ENCODE data around the gene SLC46A2.

Gene SLC46A2

DNA sequence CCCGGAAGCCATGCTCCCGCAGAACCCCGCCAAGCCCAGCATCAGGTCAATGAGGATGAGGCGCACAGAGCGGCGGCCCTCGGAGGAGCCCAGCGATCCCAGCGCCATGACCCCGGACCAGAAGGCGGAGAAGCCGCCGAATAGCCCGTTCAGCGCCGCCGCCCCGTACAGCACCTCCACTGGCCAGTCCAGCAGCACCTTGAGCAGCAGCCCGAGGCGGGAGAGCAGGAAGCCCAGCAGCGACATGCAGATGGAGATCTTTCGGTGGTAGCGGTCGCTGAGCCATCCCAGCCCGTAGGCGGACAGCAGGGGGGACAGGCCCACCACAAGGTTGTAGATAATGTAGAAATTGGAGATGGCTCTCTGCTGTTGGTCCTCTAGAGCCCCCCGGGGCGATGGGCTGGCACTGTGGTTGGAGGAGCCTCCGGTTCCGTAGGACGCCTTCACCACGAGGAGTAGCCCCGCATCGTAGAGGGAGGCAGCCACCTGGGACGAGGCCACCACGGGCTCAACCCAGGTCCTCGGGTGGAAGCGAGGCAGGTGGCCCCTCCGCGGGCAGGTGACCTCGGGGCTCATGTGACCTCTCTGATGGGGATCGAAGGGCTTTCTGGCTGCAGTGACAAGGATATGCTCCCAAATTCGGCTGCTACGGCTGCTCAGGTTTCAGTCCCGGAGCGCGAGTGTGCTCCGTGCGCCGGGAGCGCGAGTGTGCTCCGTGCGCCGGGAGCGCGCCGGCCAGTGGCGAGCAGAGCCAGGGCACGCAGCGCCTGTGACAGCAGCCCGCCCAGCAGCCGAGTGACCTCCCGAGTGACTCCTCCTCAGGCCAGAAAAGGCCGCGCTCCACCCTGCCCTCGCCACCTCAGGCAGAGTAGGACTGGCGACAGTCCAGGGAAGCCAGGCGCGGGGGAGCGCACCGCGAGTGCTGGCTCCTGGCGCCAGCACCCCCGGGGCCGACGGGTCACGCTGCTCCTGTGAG is at the start of gene SLC46A2:
TSS of gene SLC46A2 (minus strand) at position 771 of the 976 bp plus-strand sequence. CDS start at position 576, 195 bp downstream.
- H3K9me3 ChIP-seq (ENCODE audit: control insufficient read depth, insufficient read depth, low read length): no peaks in the 10 kb centered on the region; the same call in 1 of the 2 replicates
- peak within 1 kb of the TSS; percentile 64 for H3K9ac ChIP-seq (ENCODE audit: low read depth, low read length)
- H3K4me1 ChIP-seq (ENCODE audit: insufficient read depth, low read length): no peaks in the 10 kb centered on the region
- H3K36me3 ChIP-seq (ENCODE audit: insufficient read depth, low read length): no peaks in the 10 kb centered on the region

- no peak overlapping the region for H3K9ac ChIP-seq (ENCODE audit: low read depth, low read length)
- no peaks in the 10 kb centered on the region for H3K4me1 ChIP-seq (ENCODE audit: insufficient read depth, low read length)
- H3K9me3 ChIP-seq (ENCODE audit: control insufficient read depth, insufficient read depth, low read length): no peaks in the 10 kb centered on the region
- H3K36me3 ChIP-seq (ENCODE audit: insufficient read depth, low read length): no peaks in the 10 kb centered on the region
Observed at GRCh38 chr9:112939418-112939817, 48.7 kb upstream of the SLC46A2 start.

DNA sequence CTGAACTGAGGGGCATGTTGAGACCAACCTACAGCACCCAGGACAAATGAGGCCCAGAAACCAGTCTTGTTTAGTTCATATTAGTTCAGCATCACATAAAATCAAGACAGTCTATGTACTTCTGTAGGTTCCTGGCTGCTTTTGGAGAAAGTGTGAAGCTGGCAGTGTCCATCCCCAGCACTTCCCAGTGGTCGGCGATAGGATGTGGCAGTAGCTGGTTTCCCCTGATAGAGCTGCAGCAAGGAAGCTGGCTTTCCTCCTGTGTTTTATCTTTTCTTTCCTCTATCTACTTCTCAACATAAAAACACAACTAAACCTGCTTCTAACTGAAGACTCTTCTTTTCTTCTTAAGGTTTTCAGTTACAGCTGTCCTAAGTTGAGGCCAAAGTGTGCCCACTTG is 43.0 kb upstream of the SLC46A2 start:
- no peaks in the 10 kb centered on the region for H3K4me1 ChIP-seq (ENCODE audit: insufficient read depth, low read length)
- H3K9me3 ChIP-seq (ENCODE audit: control insufficient read depth, insufficient read depth, low read length): no peaks in the 10 kb centered on the region
- no peak overlapping the region for H3K9ac ChIP-seq (ENCODE audit: low read depth, low read length)
- no peaks in the 10 kb centered on the region for H3K36me3 ChIP-seq (ENCODE audit: insufficient read depth, low read length)

DNA sequence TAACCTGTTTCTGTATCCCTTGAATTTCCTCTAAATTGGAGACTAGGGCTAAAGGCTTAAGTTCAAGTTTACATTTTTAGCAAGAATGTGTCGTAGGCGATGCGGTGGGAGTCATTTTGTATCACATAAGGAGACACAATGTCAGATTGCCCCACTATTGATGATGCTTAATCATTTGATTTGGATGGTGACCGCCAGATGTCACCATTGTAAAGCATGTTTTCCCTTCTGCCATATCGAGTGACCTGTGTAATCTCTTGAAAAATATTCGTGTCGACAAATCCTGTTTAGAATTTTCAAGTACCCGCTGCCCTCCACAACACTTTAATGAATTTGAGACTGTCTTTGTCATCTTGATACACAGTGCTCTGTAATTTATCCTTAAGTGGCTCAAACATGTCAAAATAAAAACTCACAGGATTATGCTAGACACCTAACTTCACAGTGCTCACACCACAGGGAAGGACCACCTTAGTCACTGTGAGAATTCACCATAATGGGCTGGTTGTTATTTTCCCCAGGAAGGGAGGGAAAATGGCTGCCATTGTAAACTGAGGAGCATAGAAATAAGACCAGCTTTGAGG is 34.5 kb upstream of the SLC46A2 start:
- H3K9ac ChIP-seq (ENCODE audit: low read depth, low read length): no peak overlapping the region
- no peaks in the 10 kb centered on the region for H3K36me3 ChIP-seq (ENCODE audit: insufficient read depth, low read length)
- H3K4me1 ChIP-seq (ENCODE audit: insufficient read depth, low read length): no peaks in the 10 kb centered on the region
- no peaks in the 10 kb centered on the region for H3K9me3 ChIP-seq (ENCODE audit: control insufficient read depth, insufficient read depth, low read length)

- Histone ChIP-seq H3K36me3 (ENCODE audit: insufficient read depth, low read length) (no peaks in the 10 kb centered on the region), H3K9me3 (ENCODE audit: control insufficient read depth, insufficient read depth, low read length) (no peaks in the 10 kb centered on the region), H3K9ac (ENCODE audit: low read depth, low read length) (no peak overlapping the region), H3K4me1 (ENCODE audit: insufficient read depth, low read length) (no peaks in the 10 kb centered on the region)
Observed at GRCh38 chr9:112921549-112921948, 30.9 kb upstream of the SLC46A2 start.

- no peaks in the 10 kb centered on the region for H3K9me3 ChIP-seq (ENCODE audit: control insufficient read depth, insufficient read depth, low read length)
- H3K4me1 ChIP-seq (ENCODE audit: insufficient read depth, low read length): no peaks in the 10 kb centered on the region
- H3K36me3 ChIP-seq (ENCODE audit: insufficient read depth, low read length): no peaks in the 10 kb centered on the region
- no peak overlapping the region for H3K9ac ChIP-seq (ENCODE audit: low read depth, low read length)
Observed at GRCh38 chr9:112917987-112918362, 27.3 kb upstream of the SLC46A2 start.

DNA sequence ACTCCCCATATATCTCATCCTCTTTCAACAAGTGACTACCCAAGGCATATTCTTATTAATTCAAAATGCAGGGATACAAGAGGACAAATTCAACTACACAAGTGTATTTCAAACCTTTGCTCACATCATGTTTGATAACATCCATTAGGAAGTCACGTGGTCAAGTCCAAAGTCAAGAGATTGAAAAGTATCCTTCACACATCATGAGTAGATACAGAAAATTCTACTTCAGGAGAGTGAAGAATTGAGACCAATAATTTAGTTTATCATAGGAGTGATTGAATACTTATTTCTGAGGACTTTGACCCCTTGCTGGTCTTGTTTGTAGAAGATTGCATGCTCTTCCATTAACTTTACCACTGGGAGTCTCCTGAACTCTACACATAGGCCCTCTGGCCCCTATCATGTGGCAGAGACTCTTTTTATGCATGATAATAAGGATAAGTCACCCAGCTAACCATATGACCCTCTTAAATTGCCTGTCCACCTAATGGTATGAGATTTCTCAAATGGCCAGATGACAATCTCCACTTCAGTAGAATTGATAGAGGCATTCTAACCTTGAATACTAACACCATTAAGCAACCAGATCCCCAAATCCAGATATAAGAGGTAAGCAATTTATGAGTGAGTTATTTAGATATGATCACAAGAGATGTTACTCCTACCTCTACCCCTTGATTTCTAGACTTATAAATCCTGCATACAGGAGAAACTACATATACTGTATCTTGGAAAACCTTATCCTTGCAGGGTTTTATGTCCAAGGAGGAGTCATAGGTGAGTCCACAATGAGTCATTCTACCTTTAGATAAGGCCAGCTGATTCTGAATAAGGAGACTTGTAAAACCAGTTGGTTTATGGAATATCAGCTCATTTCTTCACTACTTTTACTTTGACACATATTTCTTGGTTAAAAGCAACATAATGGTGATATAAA is 26.6 kb upstream of the SLC46A2 start:
- H3K9ac ChIP-seq (ENCODE audit: low read depth, low read length): no peak overlapping the region
- H3K4me1 ChIP-seq (ENCODE audit: insufficient read depth, low read length): no peaks in the 10 kb centered on the region
- no peaks in the 10 kb centered on the region for H3K36me3 ChIP-seq (ENCODE audit: insufficient read depth, low read length)
- H3K9me3 ChIP-seq (ENCODE audit: control insufficient read depth, insufficient read depth, low read length): 0 out of 2 replicates have a peak, but pooled peaks cover 3% of the 10 kb centered on the region

DNA sequence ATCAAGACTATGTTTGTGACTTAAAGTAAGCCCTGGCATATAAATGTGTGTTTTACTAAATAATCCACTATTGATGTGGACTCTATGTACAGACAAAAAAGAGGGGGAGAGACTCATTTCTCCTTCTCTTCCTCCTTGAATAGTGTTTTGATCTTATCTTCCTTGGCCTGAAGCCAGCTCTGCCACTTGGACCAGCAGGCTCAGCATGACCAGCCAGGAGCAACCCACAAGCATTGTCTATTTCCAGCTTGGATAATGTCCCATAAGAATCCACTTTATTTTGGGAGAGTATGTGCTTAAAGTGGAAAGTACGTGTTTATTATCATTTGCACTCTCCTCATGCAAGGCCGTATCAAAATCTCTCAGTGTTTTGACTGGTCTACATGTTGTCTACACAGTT is 23.8 kb upstream of the SLC46A2 start:
- Histone ChIP-seq H3K9ac (ENCODE audit: low read depth, low read length) (no peak overlapping the region), H3K4me1 (ENCODE audit: insufficient read depth, low read length) (no peaks in the 10 kb centered on the region), H3K36me3 (ENCODE audit: insufficient read depth, low read length) (no peaks in the 10 kb centered on the region), H3K9me3 (ENCODE audit: control insufficient read depth, insufficient read depth, low read length) (peaks cover 3% of the 10 kb centered on the region; the same call in 1 of the 2 replicates)

GRCh38 chr9:112913326-112913725 is 22.6 kb upstream of the SLC46A2 start:
- no peaks in the 10 kb centered on the region for H3K4me1 ChIP-seq (ENCODE audit: insufficient read depth, low read length)

DNA sequence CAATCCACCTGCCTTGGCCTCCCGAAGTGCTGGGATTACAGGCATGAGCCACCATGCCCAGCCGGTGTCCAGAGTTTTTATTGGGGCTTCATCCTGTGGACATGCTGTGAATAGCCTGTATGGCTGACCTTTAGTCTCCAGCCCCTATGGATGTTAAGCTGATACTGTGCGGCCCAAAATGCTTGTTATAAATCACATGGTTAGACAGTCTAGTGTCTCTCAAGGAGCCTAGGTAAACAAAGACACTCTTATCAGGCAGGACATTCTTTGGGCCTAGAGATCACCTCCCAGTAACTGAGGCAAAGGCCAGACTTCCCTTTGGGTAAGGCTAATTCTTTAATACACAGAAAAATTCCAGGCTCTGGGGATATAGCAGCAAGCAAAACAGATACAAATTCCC is 22.0 kb upstream of the SLC46A2 start:
- Histone ChIP-seq H3K9ac (ENCODE audit: low read depth, low read length) (no peak overlapping the region), H3K9me3 (ENCODE audit: control insufficient read depth, insufficient read depth, low read length) (peaks cover 3% of the 10 kb centered on the region; the same call in 1 of the 2 replicates), H3K36me3 (ENCODE audit: insufficient read depth, low read length) (no peaks in the 10 kb centered on the region), H3K4me1 (ENCODE audit: insufficient read depth, low read length) (no peaks in the 10 kb centered on the region)

More at GRCh38 chr9:112913326-112913725, 22.6 kb upstream of the SLC46A2 start:
- no peaks in the 10 kb centered on the region for H3K36me3 ChIP-seq (ENCODE audit: insufficient read depth, low read length)
- peaks cover 3% of the 10 kb centered on the region; the same call in 1 of the 2 replicates for H3K9me3 ChIP-seq (ENCODE audit: control insufficient read depth, insufficient read depth, low read length)
- no peak overlapping the region for H3K9ac ChIP-seq (ENCODE audit: low read depth, low read length)

GRCh38 chr9:112911736-112912135 is 21.1 kb upstream of the SLC46A2 start:
- no peaks in the 10 kb centered on the region for H3K4me1 ChIP-seq (ENCODE audit: insufficient read depth, low read length)
- no peak overlapping the region for H3K9ac ChIP-seq (ENCODE audit: low read depth, low read length)
- peaks cover 3% of the 10 kb centered on the region; the same call in 1 of the 2 replicates for H3K9me3 ChIP-seq (ENCODE audit: control insufficient read depth, insufficient read depth, low read length)
- no peaks in the 10 kb centered on the region for H3K36me3 ChIP-seq (ENCODE audit: insufficient read depth, low read length)

GRCh38 chr9:112905084-112905483 is 14.4 kb upstream of the SLC46A2 start:
- no peaks in the 10 kb centered on the region for H3K9me3 ChIP-seq (ENCODE audit: control insufficient read depth, insufficient read depth, low read length)
- no peaks in the 10 kb centered on the region for H3K4me1 ChIP-seq (ENCODE audit: insufficient read depth, low read length)
- no peak overlapping the region for H3K9ac ChIP-seq (ENCODE audit: low read depth, low read length)
- H3K36me3 ChIP-seq (ENCODE audit: insufficient read depth, low read length): no peaks in the 10 kb centered on the region

- Histone ChIP-seq H3K4me1 (ENCODE audit: insufficient read depth, low read length) (no peaks in the 10 kb centered on the region), H3K9me3 (ENCODE audit: control insufficient read depth, insufficient read depth, low read length) (no peaks in the 10 kb centered on the region), H3K9ac (ENCODE audit: low read depth, low read length) (no peak overlapping the region), H3K36me3 (ENCODE audit: insufficient read depth, low read length) (no peaks in the 10 kb centered on the region)
Observed at GRCh38 chr9:112900901-112901300, 10.2 kb upstream of the SLC46A2 start.

DNA sequence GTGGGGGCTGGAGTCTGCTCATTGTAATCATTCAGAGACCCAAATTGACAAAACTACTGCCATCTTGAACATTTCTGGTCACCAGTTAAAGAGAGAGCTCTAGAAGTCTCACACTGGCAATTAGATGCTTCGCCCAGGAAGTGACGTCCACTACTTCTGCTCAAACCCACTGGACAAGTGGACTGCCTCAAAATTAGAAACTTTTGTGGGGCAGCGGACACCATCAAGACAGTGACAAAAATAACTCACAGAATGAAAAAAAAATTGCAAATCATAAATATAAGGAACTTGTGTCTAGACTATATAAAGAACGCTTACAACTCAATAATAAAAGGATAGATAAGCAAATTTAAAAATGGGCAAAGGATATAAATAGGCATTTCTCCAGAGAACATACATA is 9.8 kb upstream of the SLC46A2 start:
- H3K9me3 ChIP-seq (ENCODE audit: control insufficient read depth, insufficient read depth, low read length): no peaks in the 10 kb centered on the region
- H3K36me3 ChIP-seq (ENCODE audit: insufficient read depth, low read length): no peaks in the 10 kb centered on the region
- no peak overlapping the region for H3K9ac ChIP-seq (ENCODE audit: low read depth, low read length)
- no peaks in the 10 kb centered on the region for H3K4me1 ChIP-seq (ENCODE audit: insufficient read depth, low read length)
